ENCODE measurements around the gene CDC14C.

CDC14C gene

GRCh38 chr7:48976850-48977249, 52.5 kb downstream of the CDC14C start:
- DNase-seq, result no peak

All from NCI-H748 treated with DMSO at 0.1 percent for 48 hours (cell line).